ENCODE results near the gene KRTAP4-16. TPM values are rescaled to one million over a fixed set of nuclear protein-coding genes. Genes with fewer than 3 reads are reported as not detected.

Gene KRTAP4-16
- total RNA-seq, 1 experiment from 2014 or later = not detected

GRCh38 chr17:41150026-41150425 lies 48.0 kb upstream of the KRTAP4-16 start:
- Histone ChIP-seq H3K79me1 (ENCODE audit: insufficient read depth, low read depth, low read length, poor library complexity, severe bottlenecking) (no peaks in the 10 kb centered on the region), H2AK5ac (ENCODE audit: insufficient read length, low read length) (no peak overlapping the region), H3K4me2 (ENCODE audit: insufficient read depth, insufficient read length, low read length) (no peak overlapping the region), H3K9me3 (ENCODE audit: control insufficient read depth, low read depth, low read length) (no peaks in the 10 kb centered on the region), H4K20me1 (ENCODE audit: control insufficient read depth, insufficient read depth, insufficient read length) (no peaks in the 10 kb centered on the region), H3K79me2 (ENCODE audit: insufficient read depth, low read length) (no peaks in the 10 kb centered on the region), H2BK15ac (ENCODE audit: low read depth, low read length) (no peak overlapping the region), H4K8ac (replicated peaks; ENCODE audit: insufficient read length, low read depth, low read length) (no peak overlapping the region), H3K4me1 (ENCODE audit: insufficient read depth, low read length) (no peaks in the 10 kb centered on the region), H4K5ac (ENCODE audit: insufficient read length, low read depth, low read length) (no peak overlapping the region), H3K4ac (ENCODE audit: low read depth, low read length) (no peak overlapping the region), H3K27ac (ENCODE audit: insufficient read length, low read depth, low read length) (no peak overlapping the region), H4K91ac (ENCODE audit: insufficient read length, low read depth, low read length) (no peak overlapping the region), H3K14ac (ENCODE audit: insufficient read depth, low read length) (no peak overlapping the region), H3K23me2 (ENCODE audit: insufficient read length, low read depth, low read length, poor library complexity, severe bottlenecking) (no peaks in the 10 kb centered on the region), H3K27me3 (ENCODE audit: insufficient read depth, low read length) (no peaks in the 10 kb centered on the region), H2BK5ac (ENCODE audit: insufficient read length, low read length) (no peak overlapping the region), H3K9ac (ENCODE audit: extremely low read depth, insufficient read length, low read length) (no peak overlapping the region), H2AFZ (ENCODE audit: low read length) (no peak overlapping the region), H3K56ac (ENCODE audit: insufficient read length, low read depth, low read length) (no peak overlapping the region), H3T11ph (ENCODE audit: low read length) (no peak overlapping the region), H2BK12ac (ENCODE audit: insufficient read length, low read depth, low read length) (no peak overlapping the region), H2BK120ac (ENCODE audit: low read depth, low read length, poor library complexity, severe bottlenecking) (no peak overlapping the region), H3K18ac (ENCODE audit: insufficient read length, low read depth, low read length) (no peak overlapping the region), H3K23ac (ENCODE audit: insufficient read length, low read depth, low read length) (no peak overlapping the region), H2BK20ac (ENCODE audit: low read depth, low read length, poor library complexity, severe bottlenecking) (no peak overlapping the region)
- Mint-ChIP-seq H3K9me3 (peaks cover 0 to 1% of the 10 kb centered on the region in 2 experiments; a peak in 1 of 5 replicates), H3K4me1 (peaks cover 2 to 13% of the 10 kb centered on the region in 2 experiments), H3K27ac (no peak overlapping the region), H3K27me3 (ENCODE audit: low read depth) (peaks cover under 1% of the 10 kb centered on the region; the same call in 1 of the 2 replicates), H3K4me3 (no peak overlapping the region), H3K36me3 (ENCODE audit: insufficient read depth in 1 of 3, low read depth in 3 of 3) (peaks cover 0 to 2% (median under 1%) of the 10 kb centered on the region in 3 experiments; a peak in 3 of 7 replicates)
- DNase-seq = no peak
- no CpG with 5 or more reads among the region's 4 CpGs for WGBS (ENCODE audit: extremely low coverage, insufficient read length, low lambda C conversion rate)
- TF ChIP-seq CTCF (conservative IDR thresholded peaks at IDR 0.05) = no peak
